HCT116 (cell line): ENCODE data around the gene PRR16.

Experiments
- CTCF ChIP-seq, 3 experiments: fragments of 200-600 bp in 1 of 3; sonication (generic) in 1 of 3; IDR thresholded peaks in 2 of 3; conservative IDR thresholded peaks in 1 of 3; 2 replicates each; pipeline ENCODE4 v1.5.1; 2012 to 2017; ENCODE audit warnings: low read depth in 2 of 3, low read length in 2 of 3, antibody characterized with exemption in 1 of 3, borderline replicate concordance in 1 of 3, control low read depth in 1 of 3, mild to moderate bottlenecking in 1 of 3, mixed read lengths in 1 of 3, mixed run types in 1 of 3, moderate library complexity in 1 of 3; ENCODE audit not compliant: insufficient read depth in 1 of 3
- EZH2 ChIP-seq: fragments of 200-600 bp; sonication (generic); IDR thresholded peaks from 2 replicates; pipeline ENCODE4 v1.6.1; 2017; ENCODE audit warnings: antibody characterized with exemption, mixed run types
- EZH2phosphoT487 ChIP-seq: fragments of 200-600 bp; IDR thresholded peaks from 2 replicates; pipeline ENCODE4 v1.6.1; 2018; ENCODE audit warnings: antibody characterized with exemption, borderline replicate concordance
- POLR2A ChIP-seq: IDR thresholded peaks from 2 replicates; pipeline ENCODE4 v1.7.0; 2011; ENCODE audit warnings: borderline replicate concordance; ENCODE audit not compliant: insufficient read depth, insufficient read length; ENCODE audit errors: extremely low read depth
- RAD21 ChIP-seq: IDR thresholded peaks from 2 replicates; pipeline ENCODE4 v1.6.1; 2012; ENCODE audit warnings: low read depth, mild to moderate bottlenecking
- SIN3A ChIP-seq: IDR thresholded peaks from 2 replicates; pipeline ENCODE4 v1.6.1; 2012; ENCODE audit warnings: low read depth
- YY1 ChIP-seq: IDR thresholded peaks from 2 replicates; pipeline ENCODE4 v1.6.1; 2011; ENCODE audit warnings: low read length, low read depth, moderate library complexity, mild to moderate bottlenecking; ENCODE audit not compliant: insufficient replicate concordance; ENCODE audit errors: extremely low read depth
- ZFX ChIP-seq: fragments of 450-650 bp; IDR thresholded peaks from 2 replicates; pipeline ENCODE4 v1.6.1; 2017

DNA sequence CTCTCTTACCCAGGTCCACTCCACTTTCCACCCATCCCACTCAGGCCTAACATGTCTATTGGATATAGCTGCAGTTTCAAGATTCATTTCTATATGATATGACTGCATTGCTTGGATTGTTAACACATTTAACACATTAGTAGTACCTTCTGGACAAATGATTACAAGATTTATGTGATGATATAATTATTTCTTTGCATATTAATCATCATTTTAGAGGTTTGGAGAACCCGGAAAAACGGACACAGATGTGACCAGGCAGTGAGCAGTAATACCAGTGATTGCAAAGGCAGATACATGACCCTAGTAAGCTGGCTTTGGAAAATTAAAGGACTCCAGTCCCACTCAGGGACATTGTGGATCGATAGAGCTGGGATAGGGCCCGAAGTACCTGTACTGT is 103.8 kb downstream of the PRR16 start:
- no peak for TF ChIP-seq ZFX
- no peak for TF ChIP-seq SIN3A
- no peak for TF ChIP-seq EZH2
- no peak for TF ChIP-seq EZH2phosphoT487
- TF ChIP-seq YY1 = no peak
- TF ChIP-seq CTCF (IDR thresholded peaks at IDR 0.05 in 2 of 3, conservative IDR thresholded peaks at IDR 0.05 in 1 of 3; ENCODE audit: borderline replicate concordance in 1 of 3, insufficient read depth in 1 of 3, low read depth in 2 of 3, low read length in 2 of 3) = no peak
- TF ChIP-seq RAD21 = no peak
- TF ChIP-seq POLR2A = no peak
